Activated T-helper 17 cell treated with anti-CD3 and anti-CD28 coated beads, Interleukin-2, amount 50 U/mL, for 72 hours (primary cell): ENCODE results near the gene VSIR. TPM values are rescaled to one million over a fixed set of nuclear protein-coding genes. Genes with fewer than 3 reads are reported as not detected.

Experiments
- ATAC-seq: fragments of 150-1000 bp; cut with Tn5 transposase; replicated peaks from 2 replicates; pipeline ENCODE4 v1.10.0; 2021; ENCODE audit warnings: mild to moderate bottlenecking, moderate library complexity
- H3K27ac Mint-ChIP-seq: one replicate; pipeline ENCODE4 v1.8.0; 2022; ENCODE audit warnings: mixed read lengths
- H3K27me3 Mint-ChIP-seq: one replicate; pipeline ENCODE4 v1.8.0; 2022; ENCODE audit warnings: mixed read lengths
- H3K36me3 Mint-ChIP-seq: one replicate; pipeline ENCODE4 v1.8.0; 2022; ENCODE audit warnings: low read depth, mild to moderate bottlenecking, mixed read lengths
- H3K4me1 Mint-ChIP-seq: one replicate; pipeline ENCODE4 v1.8.0; 2022; ENCODE audit warnings: mixed read lengths
- H3K4me3 Mint-ChIP-seq: one replicate; pipeline ENCODE4 v1.8.0; 2022; ENCODE audit warnings: mild to moderate bottlenecking, mixed read lengths
- H3K9me3 Mint-ChIP-seq: one replicate; pipeline ENCODE4 v1.8.0; 2022; ENCODE audit warnings: mixed read lengths
- total RNA-seq, 2 donors: library from RNA; stranded (reverse); gene quantifications; one replicate each; pipeline ENCODE4 v1.2.3, GENCODE V29; 2022

Gene VSIR
- total RNA-seq, 2 donors from 2014 or later = 27.9 to 125 TPM

DNA sequence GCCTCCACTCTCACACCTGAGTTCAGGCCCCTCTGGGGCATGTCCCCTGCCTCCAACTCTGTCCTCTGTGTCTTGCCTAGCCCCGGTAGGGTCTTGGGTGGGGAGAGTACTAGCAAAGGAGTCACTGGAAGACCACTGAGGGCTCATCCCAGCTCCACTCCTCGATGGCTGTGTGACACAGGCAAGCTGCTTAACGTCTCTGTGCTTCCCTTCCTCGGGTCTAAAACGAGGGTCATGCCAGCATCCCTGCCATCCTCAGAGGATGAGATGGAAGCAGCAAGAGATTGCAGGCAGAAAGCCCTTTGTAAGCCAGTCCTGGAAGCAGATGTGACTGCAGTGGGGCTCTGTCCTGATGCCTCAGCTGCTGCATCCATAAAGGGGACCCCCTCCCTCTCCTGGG, 38.5 kb downstream of the VSIR start:
- no peak for ATAC-seq
- Mint-ChIP-seq H3K27ac (peak overlapping the region; percentile 93), H3K9me3 (no peaks in the 10 kb centered on the region), H3K4me1 (peaks cover 45% of the 10 kb centered on the region), H3K36me3 (no peaks in the 10 kb centered on the region), H3K27me3 (no peaks in the 10 kb centered on the region), H3K4me3 (peak overlapping the region; percentile 76)

DNA sequence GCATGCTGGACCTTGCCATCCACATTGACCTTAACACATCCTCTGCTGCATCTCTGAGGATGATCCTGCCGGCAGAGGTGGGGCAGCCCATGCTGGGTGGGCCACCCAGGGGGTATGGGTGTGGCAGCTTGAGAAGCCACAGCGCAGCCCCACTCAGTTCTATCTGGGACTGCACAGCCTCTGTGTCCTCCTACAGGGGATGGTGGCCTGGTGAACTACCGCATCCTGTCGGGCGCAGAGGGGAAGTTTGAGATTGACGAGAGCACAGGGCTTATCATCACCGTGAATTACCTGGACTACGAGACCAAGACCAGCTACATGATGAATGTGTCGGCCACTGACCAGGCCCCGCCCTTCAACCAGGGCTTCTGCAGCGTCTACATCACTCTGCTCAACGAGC, 41.5 kb downstream of the VSIR start:
- Mint-ChIP-seq H3K27me3 (no peaks in the 10 kb centered on the region), H3K9me3 (no peaks in the 10 kb centered on the region), H3K27ac (peak overlapping the region; percentile 85), H3K4me1 (peaks cover 39% of the 10 kb centered on the region), H3K4me3 (peak overlapping the region; percentile 24), H3K36me3 (no peaks in the 10 kb centered on the region)
- ATAC-seq = no peak

- Mint-ChIP-seq H3K9me3 (no peaks in the 10 kb centered on the region), H3K4me1 (peaks cover 41% of the 10 kb centered on the region), H3K27ac (peak overlapping the region; percentile 98), H3K4me3 (peak overlapping the region; percentile 90), H3K27me3 (no peaks in the 10 kb centered on the region), H3K36me3 (no peaks in the 10 kb centered on the region)
- no peak for ATAC-seq
These were observed 44.1 kb downstream of the VSIR start for GRCh38 chr10:71729161-71729636.

GRCh38 chr10:71727738-71728737, 45.3 kb downstream of the VSIR start:
- ATAC-seq = peak; percentile 22
- Mint-ChIP-seq H3K4me3 (peak overlapping the region; percentile 90), H3K9me3 (no peaks in the 10 kb centered on the region), H3K27me3 (no peaks in the 10 kb centered on the region), H3K36me3 (no peaks in the 10 kb centered on the region), H3K4me1 (peaks cover 34% of the 10 kb centered on the region), H3K27ac (peak overlapping the region; percentile 98)

- H3K36me3 Mint-ChIP-seq = no peaks in the 10 kb centered on the region
- H3K27ac Mint-ChIP-seq = peak overlapping the region; percentile 98
- H3K4me3 Mint-ChIP-seq = peak overlapping the region; percentile 90
- peak; percentile 55 for ATAC-seq
- H3K4me1 Mint-ChIP-seq = peaks cover 31% of the 10 kb centered on the region
- H3K27me3 Mint-ChIP-seq = no peaks in the 10 kb centered on the region
- H3K9me3 Mint-ChIP-seq = no peaks in the 10 kb centered on the region
These were observed 46.1 kb downstream of the VSIR start for GRCh38 chr10:71727105-71727737.

GRCh38 chr10:71726580-71727104, 46.7 kb downstream of the VSIR start:
- H3K36me3 Mint-ChIP-seq = no peaks in the 10 kb centered on the region
- peak; percentile 47 for ATAC-seq
- H3K4me1 Mint-ChIP-seq = peaks cover 36% of the 10 kb centered on the region
- H3K27ac Mint-ChIP-seq = peak overlapping the region; percentile 98
- peak overlapping the region; percentile 90 for H3K4me3 Mint-ChIP-seq
- no peaks in the 10 kb centered on the region for H3K9me3 Mint-ChIP-seq
- H3K27me3 Mint-ChIP-seq = no peaks in the 10 kb centered on the region

DNA sequence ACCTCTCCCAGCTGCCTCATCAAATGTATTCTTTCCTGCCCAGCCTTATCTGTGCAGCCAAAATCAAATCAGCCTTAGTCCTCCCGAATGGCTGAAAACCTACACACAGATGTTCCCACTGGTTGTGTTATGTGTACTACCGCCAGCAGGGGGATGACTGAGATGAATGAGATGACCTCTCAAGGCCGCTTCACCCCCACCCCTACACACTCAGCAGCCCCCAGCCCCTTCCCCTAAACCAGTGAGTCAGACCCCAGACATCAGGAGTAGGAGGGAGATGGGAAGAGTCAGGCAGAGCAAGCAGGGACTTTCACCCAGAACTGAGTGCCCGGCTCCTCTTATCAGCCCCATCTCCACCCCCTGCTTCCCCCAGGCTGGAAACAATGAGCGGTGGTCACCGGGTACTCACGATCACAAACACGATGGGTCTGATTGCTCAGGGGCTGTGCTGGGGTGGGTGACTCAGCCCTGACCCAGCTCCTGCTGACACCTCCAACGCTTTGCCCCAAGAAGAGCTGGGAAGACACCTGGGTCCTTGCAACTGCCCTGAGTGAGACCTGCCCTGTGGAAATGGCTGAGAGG, 47.2 kb downstream of the VSIR start:
- peaks cover 38% of the 10 kb centered on the region for H3K4me1 Mint-ChIP-seq
- peak overlapping the region; percentile 98 for H3K27ac Mint-ChIP-seq
- ATAC-seq = peak; percentile 75
- no peaks in the 10 kb centered on the region for H3K9me3 Mint-ChIP-seq
- no peaks in the 10 kb centered on the region for H3K27me3 Mint-ChIP-seq
- H3K36me3 Mint-ChIP-seq = no peaks in the 10 kb centered on the region
- H3K4me3 Mint-ChIP-seq = peak overlapping the region; percentile 90

GRCh38 chr10:71725249-71725648, 48.1 kb downstream of the VSIR start:
- no peak for ATAC-seq
- H3K27ac Mint-ChIP-seq = peak overlapping the region; percentile 98

DNA sequence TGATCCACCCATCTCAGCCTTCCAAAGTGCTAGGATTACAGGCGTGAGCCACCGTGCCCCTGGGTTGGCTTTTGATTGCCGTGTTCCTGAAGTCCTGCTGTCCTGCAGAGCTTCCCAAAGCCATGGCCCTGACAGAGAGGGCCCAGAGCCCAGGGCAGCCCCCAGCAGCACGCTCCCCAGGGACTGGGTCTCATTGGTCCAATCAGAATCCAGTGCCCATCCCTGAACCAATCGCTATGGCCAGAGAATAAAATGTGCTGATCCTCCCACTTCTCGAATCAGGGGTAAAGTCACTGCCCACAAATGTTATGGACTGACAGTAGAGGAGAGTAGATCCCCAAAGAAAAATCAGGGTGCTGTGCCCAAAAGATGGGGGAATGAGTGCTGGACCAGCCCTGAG, 48.8 kb downstream of the VSIR start:
- Mint-ChIP-seq H3K36me3 (no peaks in the 10 kb centered on the region), H3K4me3 (peak overlapping the region; percentile 90), H3K27me3 (no peaks in the 10 kb centered on the region), H3K9me3 (no peaks in the 10 kb centered on the region), H3K27ac (peak overlapping the region; percentile 98), H3K4me1 (peaks cover 38% of the 10 kb centered on the region)
- ATAC-seq = no peak

More at GRCh38 chr10:71725249-71725648, 48.1 kb downstream of the VSIR start:
- Mint-ChIP-seq H3K9me3 (no peaks in the 10 kb centered on the region), H3K4me3 (peak overlapping the region; percentile 90), H3K4me1 (peaks cover 38% of the 10 kb centered on the region), H3K36me3 (no peaks in the 10 kb centered on the region), H3K27me3 (no peaks in the 10 kb centered on the region)

GRCh38 chr10:71723311-71723710, 50.0 kb downstream of the VSIR start:
- peaks cover 38% of the 10 kb centered on the region for H3K4me1 Mint-ChIP-seq
- peak overlapping the region; percentile 90 for H3K4me3 Mint-ChIP-seq
- no peaks in the 10 kb centered on the region for H3K36me3 Mint-ChIP-seq
- no peaks in the 10 kb centered on the region for H3K9me3 Mint-ChIP-seq
- no peak for ATAC-seq
- peak overlapping the region; percentile 98 for H3K27ac Mint-ChIP-seq
- no peaks in the 10 kb centered on the region for H3K27me3 Mint-ChIP-seq

GRCh38 chr10:71722849-71723248, 50.5 kb downstream of the VSIR start:
- Mint-ChIP-seq H3K36me3 (no peaks in the 10 kb centered on the region), H3K9me3 (no peaks in the 10 kb centered on the region), H3K27me3 (no peaks in the 10 kb centered on the region), H3K4me1 (peaks cover 37% of the 10 kb centered on the region), H3K27ac (peak overlapping the region; percentile 98), H3K4me3 (peak overlapping the region; percentile 90)
- ATAC-seq = no peak

DNA sequence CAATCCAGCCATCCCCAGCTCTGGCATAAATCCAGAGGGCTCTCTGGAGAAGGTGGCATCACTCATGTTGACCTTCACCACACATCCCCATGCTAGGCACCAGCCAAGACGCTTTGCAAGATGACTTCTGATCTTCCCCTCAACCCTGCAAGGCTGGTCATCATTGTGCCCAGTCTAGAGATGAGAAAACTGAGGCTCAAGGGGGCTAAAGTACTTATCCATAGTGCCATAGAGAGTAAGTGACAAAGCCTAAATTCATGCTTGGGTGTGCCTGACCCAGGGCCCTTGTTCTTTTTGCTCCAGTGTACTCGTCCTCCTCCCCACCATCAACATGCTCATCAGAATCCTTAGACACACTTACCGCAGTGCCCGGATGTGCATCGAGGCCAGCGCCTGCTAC, 52.0 kb downstream of the VSIR start:
- Mint-ChIP-seq H3K4me1 (peaks cover 27% of the 10 kb centered on the region), H3K27ac (peak overlapping the region; percentile 98), H3K9me3 (no peaks in the 10 kb centered on the region), H3K4me3 (no peak overlapping the region), H3K36me3 (no peaks in the 10 kb centered on the region), H3K27me3 (no peaks in the 10 kb centered on the region)
- ATAC-seq = no peak

DNA sequence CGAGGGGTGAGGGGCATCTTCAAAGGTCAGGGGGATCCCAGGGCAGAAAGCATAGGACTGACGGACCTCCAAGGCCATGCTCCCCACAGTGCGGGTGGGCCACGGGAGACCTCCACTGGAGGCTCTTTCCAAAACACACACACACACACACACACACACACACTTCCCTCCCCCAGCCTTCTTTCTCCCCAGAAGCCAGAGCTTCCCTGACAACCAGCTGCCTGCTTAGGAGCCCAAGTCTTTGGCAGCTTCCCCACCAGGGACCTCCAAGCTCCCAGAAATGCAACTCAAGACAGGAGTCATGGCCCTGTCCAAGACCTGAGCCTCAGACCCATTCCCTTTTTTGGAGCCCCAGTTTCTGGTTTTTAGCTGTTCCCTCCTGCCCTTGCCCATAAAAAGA, 53.0 kb downstream of the VSIR start:
- Mint-ChIP-seq H3K4me1 (peaks cover 27% of the 10 kb centered on the region), H3K4me3 (no peak overlapping the region), H3K36me3 (peaks cover 5% of the 10 kb centered on the region), H3K9me3 (no peaks in the 10 kb centered on the region), H3K27me3 (no peaks in the 10 kb centered on the region), H3K27ac (peak overlapping the region; percentile 70)
- no peak for ATAC-seq

DNA sequence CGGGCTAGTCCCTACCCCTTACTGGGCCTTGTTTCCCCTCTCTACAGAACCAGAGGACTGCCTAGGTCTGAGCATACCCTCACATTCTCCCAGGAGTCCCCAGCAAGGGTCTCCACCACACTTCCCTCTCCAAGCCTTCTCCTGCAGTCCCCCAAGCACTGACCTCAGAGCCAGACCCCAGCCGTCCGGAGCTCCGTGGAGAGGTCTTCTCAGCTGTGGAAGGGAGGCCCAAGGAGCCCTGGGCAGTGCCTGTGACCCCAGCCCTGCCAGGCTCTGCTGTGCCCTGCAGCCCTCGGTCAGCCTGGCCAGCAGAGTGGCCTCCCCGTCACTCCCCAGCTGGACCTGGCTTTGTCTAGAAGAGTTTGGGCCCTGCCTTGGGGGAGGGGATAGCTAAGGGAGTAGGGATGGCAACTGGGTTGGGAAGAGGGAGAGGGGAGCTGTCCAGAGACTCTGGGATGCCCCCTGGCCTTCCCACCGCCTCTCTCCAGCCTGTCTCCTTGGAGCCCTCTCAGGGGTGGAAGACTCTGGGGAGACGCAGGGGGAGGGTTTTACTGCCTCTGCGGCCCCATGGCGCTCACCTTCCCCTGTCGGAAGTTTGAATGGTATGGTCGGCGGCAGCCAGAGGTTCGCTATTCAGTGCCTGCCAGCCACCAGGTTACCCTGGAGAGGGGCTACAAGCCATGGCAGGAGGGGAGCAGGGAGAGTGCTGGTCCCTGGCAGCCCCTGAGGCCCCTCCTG, 53.7 kb downstream of the VSIR start, which contains the start of gene C10orf105:
C10orf105 (minus strand) TSS at position 315 of the 738 bp plus-strand sequence. CDS start 3,441 bp downstream, outside the sequence.
- H3K27me3 Mint-ChIP-seq = no peaks in the 10 kb centered on the region
- peaks cover 8% of the 10 kb centered on the region for H3K36me3 Mint-ChIP-seq
- peaks cover 30% of the 10 kb centered on the region for H3K4me1 Mint-ChIP-seq
- ATAC-seq = no peak
- H3K4me3 Mint-ChIP-seq = no peak within 1 kb of the TSS
- no peaks in the 10 kb centered on the region for H3K9me3 Mint-ChIP-seq
- peak within 1 kb of the TSS; percentile 70 for H3K27ac Mint-ChIP-seq
